HG02870 (cell line): ENCODE measurements around the gene PNLIPRP3.
"Not testable (repeated sequence)": the region's sequence is repeated elsewhere in the genome, so short reads cannot be mapped to it uniquely, and the experiment has no call there.

ENCODE experiments used
- ATAC-seq: cut with Tn5 transposase; IDR thresholded peaks from one replicate; pipeline ENCODE4 v1.9.1; 2021; ENCODE audit warnings: mild to moderate bottlenecking, moderate library complexity; ENCODE audit not compliant: unreplicated experiment

PNLIPRP3 gene

GRCh38 chr10:116427671-116428070 is at the start of gene PNLIPRP3:
Gene PNLIPRP3, plus strand, starts transcription at chr10:116427847. Its CDS starts 166 bp downstream, at chr10:116428013.
- no peak for ATAC-seq

- ATAC-seq: no peak
Measured at GRCh38 chr10:116382290-116382689, 45.4 kb upstream of the PNLIPRP3 start.

- ATAC-seq: no peak
Measured at GRCh38 chr10:116385311-116385710, 42.3 kb upstream of the PNLIPRP3 start.

GRCh38 chr10:116385994-116386809 is 41.4 kb upstream of the PNLIPRP3 start:
- ATAC-seq: peak; percentile 71

- not testable (repeated sequence) for ATAC-seq
Measured at GRCh38 chr10:116393246-116393831, 34.3 kb upstream of the PNLIPRP3 start.

- no peak for ATAC-seq
Measured at GRCh38 chr10:116395223-116395985, 32.2 kb upstream of the PNLIPRP3 start.

- no peak for ATAC-seq
Measured at GRCh38 chr10:116398224-116398623, 29.4 kb upstream of the PNLIPRP3 start.

- no peak for ATAC-seq
Measured at GRCh38 chr10:116402858-116403257, 24.8 kb upstream of the PNLIPRP3 start.

- ATAC-seq: no peak
Measured at GRCh38 chr10:116403740-116404250, 23.9 kb upstream of the PNLIPRP3 start.

GRCh38 chr10:116408719-116409118 is 18.9 kb upstream of the PNLIPRP3 start:
- peak; percentile 78 for ATAC-seq

GRCh38 chr10:116410351-116410750 is 17.3 kb upstream of the PNLIPRP3 start:
- no peak for ATAC-seq

GRCh38 chr10:116417821-116418220 is 9.8 kb upstream of the PNLIPRP3 start:
- no peak for ATAC-seq

- no peak for ATAC-seq
Measured at GRCh38 chr10:116418389-116418788, 9.3 kb upstream of the PNLIPRP3 start.

GRCh38 chr10:116421815-116422214 is 5.8 kb upstream of the PNLIPRP3 start:
- ATAC-seq: no peak

GRCh38 chr10:116429288-116429977 is 1.8 kb downstream of the PNLIPRP3 start:
- no peak for ATAC-seq

GRCh38 chr10:116430288-116430687 is 2.6 kb downstream of the PNLIPRP3 start:
- ATAC-seq: no peak

- no peak for ATAC-seq
Measured at GRCh38 chr10:116431598-116431997, 4.0 kb downstream of the PNLIPRP3 start.

GRCh38 chr10:116437076-116437692 is 9.5 kb downstream of the PNLIPRP3 start:
- ATAC-seq: no peak

- ATAC-seq: no peak
Measured at GRCh38 chr10:116440330-116441030, 12.8 kb downstream of the PNLIPRP3 start.
